K562 (cell line): ENCODE data around the gene FSTL1.

Experiments
- CREB3L1 ChIP-seq: fragments of 450-650 bp; IDR thresholded peaks from 2 replicates; pipeline ENCODE4 v1.6.1; 2014; ENCODE audit warnings: low read depth, mild to moderate bottlenecking, moderate library complexity, borderline replicate concordance
- CREB5 ChIP-seq: fragments of 250-450 bp; sonication (Bioruptor Pico); IDR thresholded peaks from 2 replicates; pipeline ENCODE4 v1.5.0; 2020; ENCODE audit warnings: mild to moderate bottlenecking
- ERF ChIP-seq: fragments of 450-650 bp; formaldehyde crosslinking; IDR thresholded peaks from 2 replicates; pipeline ENCODE4 v1.4.0; 2020; ENCODE audit warnings: mild to moderate bottlenecking, mixed read lengths
- GTF2E2 ChIP-seq: fragments of 200-800 bp; sonication (Bioruptor generic); IDR thresholded peaks from 2 replicates; pipeline ENCODE4 v1.6.1; 2016; ENCODE audit warnings: missing genetic modification characterization, missing compliant biosample characterization
- MAFK ChIP-seq: IDR thresholded peaks from 2 replicates; pipeline ENCODE4 v1.6.1; 2011; ENCODE audit warnings: low read length, improper control_type of control experiment
- POLR2A ChIP-seq: fragments of 450-650 bp; conservative IDR thresholded peaks from 2 replicates; pipeline ENCODE4 v1.6.1; 2016
- RNF2 ChIP-seq: sonication (generic); IDR thresholded peaks from 2 replicates; pipeline ENCODE4 v1.6.1; 2016
- SREBF1 ChIP-seq: fragments of 150-350 bp; IDR thresholded peaks from 2 replicates; pipeline ENCODE4 v1.6.1; 2014; ENCODE audit warnings: antibody characterized with exemption, low read depth, low read length, borderline replicate concordance
- SRF ChIP-seq, 2 experiments: fragments of 250-450, 450-650 bp in 1 of 2; sonication (Bioruptor Pico) in 1 of 2; sonication (generic) in 1 of 2; formaldehyde crosslinking; IDR thresholded peaks; 2 replicates each; pipeline versions ENCODE4 v1.5.0 to v1.5.1; 2020 to 2022; ENCODE audit warnings: mild to moderate bottlenecking in 1 of 2, missing genetic modification reagents in 1 of 2
- STAT5A ChIP-seq: IDR thresholded peaks from 2 replicates; pipeline ENCODE4 v1.6.1; 2012; ENCODE audit warnings: low read length, inconsistent platforms, borderline replicate concordance
- ZNF639 ChIP-seq, 2 experiments: fragments of 200-800 bp in 1 of 2; sonication (Bioruptor generic) in 1 of 2; sonication (generic) in 1 of 2; formaldehyde crosslinking in 1 of 2; IDR thresholded peaks in 1 of 2; conservative IDR thresholded peaks in 1 of 2; 2 replicates each; pipeline versions ENCODE4 v1.5.0 to v1.6.1; 2016 to 2020; ENCODE audit warnings: missing compliant biosample characterization in 1 of 2, missing genetic modification characterization in 1 of 2, missing genetic modification reagents in 1 of 2

DNA sequence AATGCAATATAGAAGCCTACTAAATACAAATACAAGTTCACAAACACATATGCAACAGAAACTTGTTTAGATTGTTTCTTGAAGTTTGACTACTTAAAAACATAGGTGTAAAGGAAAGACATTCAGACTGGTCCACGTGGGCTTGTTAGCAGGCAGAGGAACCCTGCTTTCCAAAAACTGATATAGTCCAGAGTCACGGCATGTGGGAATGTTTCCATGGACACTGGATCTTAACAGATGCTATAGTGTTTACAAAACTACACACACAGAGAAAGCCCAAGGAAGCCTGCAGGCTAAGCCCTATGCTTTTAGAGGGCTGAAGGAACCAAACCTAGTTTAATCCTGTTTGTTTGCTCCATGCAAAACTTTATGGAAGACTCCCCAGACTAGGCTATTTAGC lies 56.4 kb downstream of the FSTL1 start:
- TF ChIP-seq ZNF639 (CRISPR knock-in tag; conservative IDR thresholded peaks at IDR 0.05 in 1 of 2, IDR thresholded peaks at IDR 0.05 in 1 of 2) = no peak
- no peak for TF ChIP-seq GTF2E2 (tag)
- TF ChIP-seq SREBF1 = no peak
- TF ChIP-seq POLR2A = no peak
- TF ChIP-seq ERF (CRISPR knock-in tag) = no peak
- no peak for TF ChIP-seq SRF (CRISPR knock-in tag; IDR thresholded peaks at IDR 0.05)
- TF ChIP-seq STAT5A = no peak
- no peak for TF ChIP-seq CREB5 (CRISPR knock-in tag)
- TF ChIP-seq MAFK = no peak
- no peak for TF ChIP-seq RNF2
- no peak for TF ChIP-seq CREB3L1
